ENCODE results near the gene NAA35. TPM values are rescaled to one million over a fixed set of nuclear protein-coding genes. Genes with fewer than 3 reads are reported as not detected.

NAA35 gene
- total RNA-seq, 2 experiments from 2014 or later, result 33.2 to 33.9 TPM

DNA sequence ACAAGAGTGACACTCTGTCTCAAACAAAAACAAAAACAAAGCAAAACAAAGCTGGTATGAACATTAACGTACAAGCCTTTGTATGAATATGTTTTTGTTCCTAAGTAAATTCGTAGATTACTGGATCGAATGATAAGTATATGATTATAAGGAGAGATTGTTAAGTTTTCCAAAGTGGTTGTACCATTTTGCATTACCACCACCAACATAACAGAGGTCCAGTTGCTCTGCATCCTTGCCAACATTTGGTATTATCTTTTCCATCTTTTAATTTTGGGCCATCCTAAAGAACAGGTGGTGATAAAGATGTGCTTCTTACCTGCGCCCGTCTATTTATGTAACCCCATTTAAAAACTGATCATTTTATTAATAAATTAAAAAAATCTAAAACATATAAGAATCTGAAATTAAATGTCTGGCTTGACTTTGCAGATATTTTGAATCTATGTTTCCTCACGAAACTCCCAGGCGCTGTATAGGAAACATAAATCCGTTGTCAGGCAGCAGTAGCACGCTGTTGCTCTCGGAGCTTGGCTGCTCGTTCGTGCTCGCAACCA is 593 bp upstream of the NAA35 start:
- Mint-ChIP-seq H3K27me3 (no peaks in the 10 kb centered on the region), H3K4me3 (no peak overlapping the region), H3K9me3 (no peaks in the 10 kb centered on the region), H3K4me1 (peaks cover 18% of the 10 kb centered on the region), H3K36me3 (peaks cover 13% of the 10 kb centered on the region), H3K27ac (peak overlapping the region; percentile 94)
- no peak for DNase-seq

DNA sequence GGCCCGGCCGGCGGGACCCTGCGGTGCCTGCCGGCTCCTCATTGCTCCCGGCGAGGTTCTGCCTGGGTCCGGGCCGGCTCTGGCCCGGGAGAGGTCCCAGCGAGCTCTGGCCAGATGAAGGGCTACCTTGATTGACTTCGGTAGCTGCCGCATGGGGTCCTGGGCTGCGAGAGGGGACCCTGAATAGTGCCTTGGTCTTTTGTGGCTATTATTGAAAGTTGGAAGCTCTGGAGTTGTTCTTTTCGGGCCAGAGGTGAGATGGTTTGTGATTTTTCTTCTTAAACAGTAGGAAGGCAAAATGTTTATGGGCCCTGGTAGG is 635 bp downstream of the NAA35 start:
- no peak overlapping the region for H3K4me3 Mint-ChIP-seq
- DNase-seq, result no peak

DNA sequence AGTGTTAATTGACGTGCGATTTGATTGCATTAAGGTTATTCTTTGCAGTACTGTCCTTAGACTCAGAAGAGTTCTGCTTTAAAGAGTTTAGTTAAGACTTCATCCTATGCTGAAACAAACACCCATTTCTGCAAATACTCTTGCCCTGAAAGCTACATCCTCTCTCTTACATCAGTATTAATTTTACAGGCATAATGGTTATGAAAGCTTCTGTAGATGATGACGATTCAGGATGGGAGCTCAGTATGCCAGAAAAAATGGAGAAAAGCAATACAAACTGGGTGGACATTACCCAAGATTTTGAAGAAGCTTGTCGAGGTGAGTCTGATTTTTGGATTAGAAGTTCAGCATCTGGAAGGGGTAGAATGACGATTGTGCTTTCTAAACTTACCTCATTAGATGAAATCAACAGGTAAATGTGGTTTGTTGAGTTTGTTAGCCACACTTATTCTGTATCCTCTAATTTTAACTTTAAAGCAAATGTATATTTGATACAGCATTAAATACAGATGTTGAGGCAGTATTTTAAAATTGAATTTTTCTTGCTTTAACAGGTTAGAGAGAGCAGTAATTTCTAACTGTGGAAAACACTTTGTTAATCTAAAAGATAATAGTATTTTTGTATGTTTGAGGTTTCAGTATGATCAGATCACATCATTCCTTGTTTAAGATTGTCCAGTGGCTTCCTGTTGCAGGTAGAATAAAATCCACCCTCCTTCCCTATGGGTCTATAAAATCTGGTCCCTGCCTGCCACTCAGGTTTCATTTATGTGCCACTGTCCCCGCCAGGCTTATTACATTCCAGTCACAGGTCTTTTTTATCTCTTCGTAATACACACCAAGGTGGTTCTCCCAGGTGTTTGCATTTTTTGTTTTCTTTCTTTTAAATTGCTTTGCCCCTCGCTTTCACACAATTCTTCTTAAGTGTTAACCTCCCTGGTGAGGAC is 1.3 kb downstream of the NAA35 start:
- DNase-seq, result no peak
- Mint-ChIP-seq H3K9me3 (no peaks in the 10 kb centered on the region), H3K27ac (peak overlapping the region; percentile 80), H3K36me3 (peaks cover 21% of the 10 kb centered on the region), H3K4me3 (no peak overlapping the region), H3K4me1 (peaks cover 29% of the 10 kb centered on the region), H3K27me3 (no peaks in the 10 kb centered on the region)

More for the DNA sequence above, 635 bp downstream of the NAA35 start:
- no peaks in the 10 kb centered on the region for H3K9me3 Mint-ChIP-seq
- peak overlapping the region; percentile 80 for H3K27ac Mint-ChIP-seq
- no peaks in the 10 kb centered on the region for H3K27me3 Mint-ChIP-seq
- H3K36me3 Mint-ChIP-seq, result peaks cover 18% of the 10 kb centered on the region
- peaks cover 22% of the 10 kb centered on the region for H3K4me1 Mint-ChIP-seq

DNA sequence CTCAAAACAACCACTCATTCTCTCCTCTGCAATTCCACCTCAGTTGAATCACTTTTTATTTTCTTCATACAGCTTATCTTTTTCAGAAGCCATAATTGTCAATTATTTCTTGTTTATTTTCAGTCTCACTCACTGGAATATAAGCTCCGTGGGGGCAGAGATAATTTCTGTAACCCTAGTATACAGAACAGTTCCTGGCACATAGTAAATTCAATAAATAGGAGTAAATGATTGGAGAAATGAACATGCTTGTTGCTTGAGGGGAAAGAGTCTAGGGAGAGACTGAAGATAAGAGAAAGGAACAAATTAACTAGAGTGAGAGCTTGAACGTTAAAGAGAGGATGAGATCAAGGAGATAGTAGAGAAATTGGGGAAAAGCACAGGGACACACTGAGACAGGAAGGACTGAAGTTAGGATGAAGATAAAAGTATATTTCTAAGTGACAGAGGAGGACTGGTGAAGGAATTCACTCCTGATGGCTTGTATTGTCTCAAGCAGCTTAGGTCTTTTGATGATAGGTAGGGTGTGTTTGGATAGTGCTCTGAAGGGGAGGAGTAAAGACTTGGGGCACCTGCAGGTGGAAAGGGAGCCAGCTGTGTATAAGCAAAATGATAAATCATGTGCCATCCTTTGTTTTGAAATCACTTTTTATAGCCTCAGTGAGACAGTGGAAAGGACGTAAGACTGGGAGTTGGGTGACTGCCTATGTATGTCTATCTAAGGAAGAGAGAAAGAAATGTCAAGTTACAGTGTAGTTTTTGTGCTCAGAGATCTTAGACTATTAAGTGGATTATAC is 2.2 kb downstream of the NAA35 start:
- Mint-ChIP-seq H3K27me3 (no peaks in the 10 kb centered on the region), H3K27ac (no peak overlapping the region), H3K4me1 (peaks cover 36% of the 10 kb centered on the region), H3K9me3 (no peaks in the 10 kb centered on the region), H3K36me3 (peaks cover 24% of the 10 kb centered on the region), H3K4me3 (no peak overlapping the region)
- no peak for DNase-seq

DNA sequence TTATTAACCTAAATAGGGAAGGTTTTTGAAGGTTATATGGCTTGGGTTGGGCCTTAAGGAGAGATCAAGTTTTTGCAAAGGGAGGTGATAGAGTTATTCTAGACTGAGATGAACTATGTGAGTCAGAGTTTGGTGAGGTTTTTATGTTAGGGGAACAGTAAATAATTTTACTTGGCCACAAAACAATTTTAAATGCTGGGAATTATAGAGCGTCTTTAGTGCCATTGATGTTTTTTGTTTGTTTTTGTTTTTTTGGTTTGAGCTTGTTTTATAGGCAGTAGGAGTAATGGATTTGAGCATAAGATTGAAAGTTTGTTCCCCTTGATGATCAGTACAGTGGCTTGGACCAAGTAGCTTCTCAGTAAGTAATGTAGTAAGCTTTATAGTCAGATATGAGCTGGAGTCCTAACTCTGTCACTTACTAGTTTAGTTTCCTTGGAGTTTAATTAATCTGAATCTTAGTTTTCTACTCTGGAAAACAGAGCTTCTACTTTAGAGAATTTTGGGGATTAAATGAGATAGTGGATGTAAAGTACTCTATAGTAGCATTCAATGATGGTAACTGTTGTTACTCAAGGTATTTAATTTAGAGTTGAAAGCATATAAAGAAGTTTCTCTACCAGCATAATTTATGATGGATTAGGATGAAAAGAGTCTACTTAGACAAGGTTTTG is 2.9 kb downstream of the NAA35 start:
- peaks cover 30% of the 10 kb centered on the region for H3K36me3 Mint-ChIP-seq
- H3K9me3 Mint-ChIP-seq, result no peaks in the 10 kb centered on the region
- no peak overlapping the region for H3K27ac Mint-ChIP-seq
- peaks cover 40% of the 10 kb centered on the region for H3K4me1 Mint-ChIP-seq
- no peak overlapping the region for H3K4me3 Mint-ChIP-seq
- H3K27me3 Mint-ChIP-seq, result no peaks in the 10 kb centered on the region
- DNase-seq, result no peak

DNA sequence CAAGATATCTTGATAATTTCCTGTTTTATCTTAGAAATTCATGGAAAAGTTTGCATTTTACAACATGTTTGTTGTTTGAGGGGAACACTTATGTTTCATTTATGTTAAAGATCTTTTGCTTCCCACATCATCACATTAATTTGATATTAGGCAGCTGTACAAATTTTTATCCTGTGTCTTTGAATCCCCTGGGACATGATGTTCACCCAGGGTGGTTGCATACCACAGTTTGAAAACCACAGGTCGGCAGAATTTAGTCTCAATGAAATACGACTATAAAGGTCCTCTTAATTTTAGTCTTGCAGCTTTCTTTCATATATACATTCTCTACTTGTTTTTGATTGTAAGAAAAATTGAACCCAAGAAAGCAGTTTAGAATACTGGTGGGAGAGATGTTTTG is 3.7 kb downstream of the NAA35 start:
- Mint-ChIP-seq H3K27me3 (no peaks in the 10 kb centered on the region), H3K4me1 (peaks cover 42% of the 10 kb centered on the region), H3K36me3 (peaks cover 37% of the 10 kb centered on the region), H3K9me3 (no peaks in the 10 kb centered on the region), H3K4me3 (no peak overlapping the region), H3K27ac (no peak overlapping the region)
- DNase-seq, result no peak

DNA sequence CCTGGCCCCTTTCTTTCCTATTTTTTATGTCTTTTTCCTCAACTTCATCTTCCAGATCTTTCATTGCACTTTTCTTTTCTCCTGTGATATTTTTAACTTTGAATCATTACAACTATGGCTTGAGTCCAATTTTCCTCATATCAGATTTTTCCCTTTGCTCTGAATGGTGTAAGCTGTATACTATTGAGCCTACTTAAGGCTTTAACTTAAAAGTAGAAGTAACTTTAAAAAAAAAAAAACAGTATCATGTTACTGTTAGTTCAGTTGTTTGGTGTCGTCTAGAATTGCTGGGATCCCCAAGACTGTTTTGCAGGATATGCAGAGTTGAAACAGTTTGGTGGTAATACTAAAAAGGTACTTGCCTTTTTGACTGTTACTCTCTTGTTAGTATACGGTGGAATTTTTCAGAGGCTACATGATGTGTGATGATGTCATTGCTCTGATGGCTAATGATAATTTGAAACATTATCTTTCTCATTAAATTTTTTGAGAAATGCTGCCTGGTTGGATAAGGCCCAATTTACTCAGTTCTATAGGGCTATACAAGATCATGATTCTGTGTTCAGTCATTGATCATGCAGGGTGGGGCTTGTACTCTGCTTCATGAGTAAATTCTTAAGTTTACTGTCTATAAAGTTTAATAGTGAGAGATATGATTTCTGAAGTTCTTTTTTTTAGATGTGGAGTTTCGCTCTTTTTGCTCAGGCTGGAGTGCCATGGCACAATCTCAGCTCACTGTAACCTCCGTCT is 8.8 kb downstream of the NAA35 start:
- peaks cover 61% of the 10 kb centered on the region for H3K36me3 Mint-ChIP-seq
- no peaks in the 10 kb centered on the region for H3K9me3 Mint-ChIP-seq
- DNase-seq, result no peak
- H3K4me1 Mint-ChIP-seq, result peaks cover 39% of the 10 kb centered on the region
- H3K4me3 Mint-ChIP-seq, result no peak overlapping the region
- H3K27ac Mint-ChIP-seq, result no peak overlapping the region
- no peaks in the 10 kb centered on the region for H3K27me3 Mint-ChIP-seq

DNA sequence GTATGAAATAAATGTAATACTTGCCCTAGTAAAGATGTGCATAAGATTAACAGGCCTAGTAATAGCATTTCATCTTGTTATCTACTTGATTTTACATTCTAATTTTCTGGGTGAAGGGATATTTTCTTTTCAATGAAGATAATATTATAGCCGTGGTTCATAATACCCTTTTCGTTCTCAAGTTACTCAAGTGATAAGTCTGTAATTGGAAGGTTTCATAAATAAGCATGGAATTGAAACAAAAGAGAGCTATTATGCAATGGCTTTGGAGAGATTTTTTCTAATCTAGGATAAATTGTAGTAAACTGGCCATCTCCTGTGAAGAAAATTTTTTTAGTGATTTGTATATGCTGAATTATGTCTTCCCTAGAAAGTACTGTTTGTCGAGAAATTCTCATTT is 19.0 kb downstream of the NAA35 start:
- Mint-ChIP-seq H3K27me3 (no peaks in the 10 kb centered on the region), H3K9me3 (no peaks in the 10 kb centered on the region), H3K4me1 (peaks cover 4% of the 10 kb centered on the region), H3K27ac (no peak overlapping the region), H3K36me3 (peaks cover 12% of the 10 kb centered on the region), H3K4me3 (no peak overlapping the region)
- DNase-seq, result no peak

DNA sequence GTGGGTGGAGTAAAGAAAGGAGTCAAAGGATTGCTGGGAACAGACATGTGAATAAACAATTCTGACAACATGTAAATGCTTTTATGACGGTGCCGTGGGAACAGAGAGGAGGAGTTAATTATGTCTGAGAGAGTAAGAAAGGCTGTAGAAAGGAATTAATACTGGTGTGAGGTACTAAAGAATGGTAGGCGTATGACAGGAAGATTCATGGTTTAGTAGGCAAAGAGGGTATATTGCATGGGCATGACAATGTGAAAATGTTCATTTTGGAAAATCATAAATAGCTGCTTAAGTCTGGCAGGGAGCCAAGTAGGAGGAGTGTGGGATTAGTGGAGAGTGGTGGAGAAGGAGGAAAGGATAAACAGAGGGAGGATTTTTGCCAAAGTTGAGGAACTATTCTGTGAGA is 19.7 kb downstream of the NAA35 start:
- Mint-ChIP-seq H3K4me3 (no peak overlapping the region), H3K4me1 (peaks cover 4% of the 10 kb centered on the region), H3K27ac (no peak overlapping the region), H3K9me3 (no peaks in the 10 kb centered on the region), H3K36me3 (peaks cover 15% of the 10 kb centered on the region), H3K27me3 (no peaks in the 10 kb centered on the region)
- DNase-seq, result no peak

DNA sequence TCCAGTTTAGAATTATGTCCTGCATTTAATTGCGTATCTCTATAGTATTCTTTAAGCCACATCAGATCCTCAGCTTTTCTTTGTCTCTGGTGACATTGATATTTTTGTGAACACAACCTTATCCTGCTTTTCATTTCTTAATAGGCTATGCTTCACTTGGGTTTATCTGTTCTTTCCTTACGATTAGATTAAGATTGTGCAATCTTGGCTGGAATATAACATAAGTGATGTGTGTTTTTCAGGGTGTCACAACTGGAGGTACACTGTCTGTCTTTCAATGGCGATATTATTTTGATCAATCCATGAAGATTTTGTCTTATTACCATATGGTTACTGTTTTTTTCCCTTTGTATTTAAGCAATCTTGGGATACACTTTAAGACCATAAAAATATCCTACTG is 23.6 kb downstream of the NAA35 start:
- no peaks in the 10 kb centered on the region for H3K27me3 Mint-ChIP-seq
- no peak overlapping the region for H3K4me3 Mint-ChIP-seq
- no peak for DNase-seq
- H3K4me1 Mint-ChIP-seq, result no peaks in the 10 kb centered on the region
- no peaks in the 10 kb centered on the region for H3K9me3 Mint-ChIP-seq
- H3K27ac Mint-ChIP-seq, result no peak overlapping the region
- peaks cover 18% of the 10 kb centered on the region for H3K36me3 Mint-ChIP-seq

DNA sequence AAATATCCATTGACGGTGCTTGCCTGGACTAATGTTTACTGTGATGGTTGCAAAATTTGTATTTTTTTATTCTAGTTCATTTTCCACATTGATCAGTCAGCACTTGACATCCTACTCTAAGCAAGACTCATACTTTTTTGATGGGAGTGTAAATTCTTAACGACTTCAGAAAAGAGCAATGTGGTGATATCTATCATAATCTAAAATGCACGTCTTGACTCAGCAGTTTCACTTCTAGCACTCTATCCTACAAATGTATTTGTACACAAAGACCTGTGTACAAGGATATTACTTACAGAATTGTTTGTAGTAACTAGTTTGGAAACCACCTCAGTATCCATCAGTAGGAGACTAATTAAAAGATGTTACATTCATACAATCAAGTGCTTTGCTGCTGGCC is 24.0 kb downstream of the NAA35 start:
- Mint-ChIP-seq H3K36me3 (peaks cover 22% of the 10 kb centered on the region), H3K9me3 (no peaks in the 10 kb centered on the region), H3K27me3 (no peaks in the 10 kb centered on the region), H3K4me1 (no peaks in the 10 kb centered on the region), H3K27ac (no peak overlapping the region), H3K4me3 (no peak overlapping the region)
- no peak for DNase-seq

DNA sequence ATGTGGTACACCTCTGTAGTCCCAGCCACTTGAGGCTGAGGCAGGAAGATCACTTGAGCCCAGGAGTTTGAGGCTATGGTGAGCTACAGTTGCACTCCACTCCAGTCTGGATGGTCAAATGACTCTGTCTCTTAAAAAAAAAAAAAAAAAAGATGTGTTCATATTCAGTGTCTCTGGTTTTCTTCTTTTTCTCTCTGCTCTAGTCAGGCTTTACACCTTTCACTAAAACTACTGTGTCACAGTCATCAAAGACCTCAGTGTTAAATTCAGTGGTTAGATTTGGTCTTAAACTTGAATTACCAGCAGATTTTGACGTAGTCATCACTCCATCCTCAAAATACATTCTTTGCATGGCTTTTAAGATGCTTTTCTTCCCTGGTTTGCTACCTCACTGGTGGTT is 28.8 kb downstream of the NAA35 start:
- no peak overlapping the region for H3K4me3 Mint-ChIP-seq
- no peak overlapping the region for H3K27ac Mint-ChIP-seq
- H3K36me3 Mint-ChIP-seq, result peaks cover 38% of the 10 kb centered on the region
- H3K9me3 Mint-ChIP-seq, result no peaks in the 10 kb centered on the region
- no peaks in the 10 kb centered on the region for H3K27me3 Mint-ChIP-seq
- H3K4me1 Mint-ChIP-seq, result peaks cover 3% of the 10 kb centered on the region
- no peak for DNase-seq

DNA sequence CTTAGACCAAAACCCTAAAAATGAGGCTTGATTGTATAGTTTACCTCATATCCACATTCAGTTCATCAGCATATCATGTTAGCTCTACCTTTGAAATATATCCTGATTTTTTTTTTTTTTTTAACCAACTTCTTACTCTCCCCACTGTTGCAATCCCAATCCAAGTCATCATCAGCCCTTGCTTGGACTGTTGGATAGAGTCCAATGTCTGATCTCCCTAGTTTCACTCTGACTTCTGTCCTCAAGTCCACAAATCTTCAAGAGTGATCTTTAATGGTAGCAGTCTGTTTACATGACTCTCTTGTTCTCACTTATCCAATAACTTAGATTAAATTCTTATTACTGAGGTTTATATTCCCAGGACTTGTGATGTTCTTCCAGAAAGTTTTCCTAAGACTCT is 30.8 kb downstream of the NAA35 start:
- no peak for DNase-seq
- Mint-ChIP-seq H3K4me1 (peaks cover 3% of the 10 kb centered on the region), H3K27me3 (no peaks in the 10 kb centered on the region), H3K9me3 (no peaks in the 10 kb centered on the region), H3K36me3 (peaks cover 36% of the 10 kb centered on the region), H3K27ac (no peak overlapping the region), H3K4me3 (no peak overlapping the region)

DNA sequence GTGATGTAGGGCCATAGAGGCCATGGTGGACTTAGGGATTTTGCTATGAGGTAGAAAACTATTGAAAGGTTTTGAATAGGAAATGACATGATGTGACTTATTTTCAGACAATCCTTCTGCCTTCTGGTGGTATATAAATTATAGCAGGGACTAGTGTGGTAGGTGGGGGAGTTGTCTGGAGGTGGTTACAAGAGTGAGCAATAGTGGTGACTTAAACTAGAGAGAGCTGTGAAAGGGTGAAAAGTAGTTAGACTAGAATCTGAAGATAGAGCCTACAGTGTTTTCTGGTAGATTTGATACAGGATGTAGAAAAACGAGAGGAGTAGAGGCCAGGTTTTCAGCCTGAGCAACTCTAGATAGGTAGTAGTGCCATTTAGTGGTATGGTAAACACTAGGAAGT is 32.3 kb downstream of the NAA35 start:
- H3K27ac Mint-ChIP-seq, result no peak overlapping the region
- H3K4me1 Mint-ChIP-seq, result peaks cover 3% of the 10 kb centered on the region
- no peaks in the 10 kb centered on the region for H3K9me3 Mint-ChIP-seq
- no peak for DNase-seq
- no peak overlapping the region for H3K4me3 Mint-ChIP-seq
- peaks cover 36% of the 10 kb centered on the region for H3K36me3 Mint-ChIP-seq
- H3K27me3 Mint-ChIP-seq, result no peaks in the 10 kb centered on the region
